Neural cell (in vitro differentiated cells): ENCODE data around the gene ELMO1.

Experiments
- CTCF ChIP-seq: fragments of 450-650 bp; IDR thresholded peaks from 2 replicates; pipeline ENCODE4 v1.5.1; 2014; ENCODE audit warnings: antibody characterized with exemption, mild to moderate bottlenecking, moderate library complexity; ENCODE audit not compliant: poor library complexity, severe bottlenecking
- EP300 ChIP-seq: fragments of 450-650 bp; conservative IDR thresholded peaks from 2 replicates; pipeline ENCODE4 v1.6.1; 2014; ENCODE audit warnings: antibody characterized with exemption, mild to moderate bottlenecking, moderate library complexity; ENCODE audit not compliant: poor library complexity, severe bottlenecking

- TF ChIP-seq EP300 (no peak), CTCF (no peak)
Measured at GRCh38 chr7:37071124-37071523, 377.5 kb downstream of the ELMO1 start.
